GM21447 (cell line): ENCODE data around the gene STK33.
A peak's percentile ranks its signal among the peaks of the same experiment; 100 is the strongest.

Source experiments
- ATAC-seq: cut with Tn5 transposase; IDR thresholded peaks from one replicate; pipeline ENCODE4 v1.9.1; 2021; ENCODE audit not compliant: unreplicated experiment

STK33 gene

DNA sequence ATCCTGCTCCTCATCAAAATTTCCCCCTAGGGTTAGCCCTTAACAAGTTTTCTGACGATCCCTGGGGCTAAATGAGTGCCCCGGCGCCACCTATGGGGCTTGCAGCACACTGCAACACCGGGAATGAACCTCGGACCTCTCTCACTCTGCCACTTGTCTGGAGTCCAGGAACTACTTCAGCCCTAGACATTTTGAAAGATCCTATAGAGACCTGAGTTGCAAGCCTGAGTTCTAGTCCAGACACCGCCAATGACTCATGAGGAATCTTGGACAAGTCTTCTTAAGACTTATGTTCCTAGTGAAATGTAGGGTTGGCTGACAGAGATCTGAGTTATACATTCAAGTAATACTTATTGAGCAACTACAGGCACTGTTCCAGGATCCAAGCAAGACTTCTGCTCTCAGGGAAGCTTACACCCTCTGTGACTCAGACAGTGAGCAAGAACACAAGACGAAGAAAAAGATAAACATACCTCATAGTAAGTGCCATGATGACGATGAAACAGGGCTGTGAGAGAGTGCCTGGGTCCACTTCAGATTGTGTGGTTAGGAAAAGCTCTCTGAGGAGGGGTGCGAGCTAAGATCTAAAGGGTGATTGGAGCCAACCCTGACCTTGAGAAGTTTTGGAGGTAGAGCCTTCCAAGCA is 10.2 kb upstream of the STK33 start:
- ATAC-seq, result no peak

GRCh38 chr11:8603696-8604077 is 9.7 kb upstream of the STK33 start:
- no peak for ATAC-seq

DNA sequence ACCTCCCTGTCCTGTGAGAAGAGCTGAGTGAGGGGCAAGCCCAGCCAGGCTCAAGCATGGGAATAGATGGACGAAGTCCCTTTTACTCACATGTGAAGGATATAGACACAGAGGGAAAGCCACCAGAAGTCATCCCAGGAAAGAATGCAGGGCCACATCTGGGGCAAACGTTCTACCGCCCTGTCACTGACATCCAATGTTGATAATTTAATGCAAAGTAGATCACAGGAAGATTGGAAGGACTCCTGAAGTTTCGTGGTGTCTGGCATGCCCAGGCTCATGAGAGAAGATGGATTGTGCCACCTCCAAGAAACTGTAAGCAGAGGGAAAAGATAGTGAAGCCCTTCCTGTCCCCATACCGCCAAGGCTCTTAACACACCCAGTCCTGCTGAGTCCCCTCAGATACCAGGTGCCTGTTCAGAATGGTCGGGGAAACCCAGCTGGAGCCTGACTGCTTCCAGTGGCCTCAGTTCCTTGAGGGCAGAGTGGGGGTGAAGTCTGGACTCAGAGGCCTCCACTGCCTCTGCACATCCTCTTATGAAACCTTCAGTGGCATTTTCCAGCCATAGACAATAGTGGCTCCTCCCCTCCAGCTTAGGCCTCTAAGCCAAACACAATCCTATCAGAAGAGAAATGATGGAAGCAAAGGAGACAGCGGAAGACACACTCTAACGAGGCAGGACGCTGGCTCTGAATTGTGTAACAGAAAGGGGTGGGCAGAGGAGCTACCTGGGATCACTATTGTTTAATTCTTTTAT is 7.5 kb upstream of the STK33 start:
- ATAC-seq, result no peak

DNA sequence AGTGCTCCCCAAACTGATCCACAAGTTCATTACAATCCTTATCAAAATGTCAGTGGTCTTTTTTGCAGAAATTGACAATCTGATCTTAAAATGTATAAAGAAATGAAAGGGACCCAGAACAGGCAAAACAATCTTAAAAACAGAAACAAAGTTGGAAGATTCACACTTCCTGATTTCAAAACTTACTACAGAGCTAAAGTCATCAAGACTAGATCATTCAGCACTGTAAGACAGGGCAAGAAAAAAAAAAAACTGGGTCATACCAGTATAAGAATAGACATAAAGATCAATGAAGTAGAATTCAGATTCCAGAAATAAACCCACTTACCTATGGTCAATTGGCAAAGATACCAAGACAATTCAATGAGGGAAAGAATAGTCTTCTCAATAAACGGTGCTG is 4.5 kb upstream of the STK33 start:
- no peak for ATAC-seq

GRCh38 chr11:8597182-8597581 is 3.2 kb upstream of the STK33 start:
- ATAC-seq, result no peak

GRCh38 chr11:8596504-8597046 is 2.5 kb upstream of the STK33 start:
- no peak for ATAC-seq

GRCh38 chr11:8593455-8593854 is 573 bp downstream of the STK33 start:
- peak; percentile 9 for ATAC-seq

DNA sequence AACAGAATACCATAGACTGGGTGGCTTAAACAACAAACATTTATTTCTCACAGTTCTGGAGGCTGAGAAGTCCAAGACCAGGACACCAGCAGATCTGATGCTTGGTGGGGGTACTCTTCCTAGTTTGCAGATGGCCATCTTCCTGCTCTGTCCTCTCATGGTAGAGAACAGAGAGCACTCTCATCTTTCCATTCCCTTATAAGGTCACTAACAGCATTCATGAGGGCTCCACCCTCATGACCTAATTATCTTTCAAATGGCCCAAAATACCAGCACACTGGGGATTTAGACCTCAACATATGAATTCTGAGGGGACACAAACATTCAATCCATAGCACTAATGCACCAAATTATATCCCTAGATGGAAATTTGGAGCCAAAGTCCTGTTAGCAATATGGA is 6.1 kb downstream of the STK33 start:
- no peak for ATAC-seq

DNA sequence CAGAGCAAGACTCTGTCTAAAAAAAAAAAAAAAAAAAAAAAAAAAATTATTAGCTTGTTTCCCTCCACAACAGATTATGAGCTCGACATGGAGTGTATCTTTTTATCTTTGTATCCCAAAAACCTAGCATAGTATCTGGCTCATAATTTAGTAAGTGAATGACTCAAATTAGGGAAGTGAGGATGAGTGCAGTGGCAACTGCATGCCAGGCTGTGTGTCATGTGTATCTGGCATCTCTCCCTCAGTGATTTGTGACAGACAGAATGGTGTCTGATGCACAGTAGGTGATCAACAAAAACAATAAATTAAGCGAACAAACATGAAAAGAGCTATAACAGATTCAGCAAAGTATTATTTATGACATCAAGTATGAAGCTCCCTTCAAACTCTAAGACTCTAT is 7.2 kb downstream of the STK33 start:
- no peak for ATAC-seq

DNA sequence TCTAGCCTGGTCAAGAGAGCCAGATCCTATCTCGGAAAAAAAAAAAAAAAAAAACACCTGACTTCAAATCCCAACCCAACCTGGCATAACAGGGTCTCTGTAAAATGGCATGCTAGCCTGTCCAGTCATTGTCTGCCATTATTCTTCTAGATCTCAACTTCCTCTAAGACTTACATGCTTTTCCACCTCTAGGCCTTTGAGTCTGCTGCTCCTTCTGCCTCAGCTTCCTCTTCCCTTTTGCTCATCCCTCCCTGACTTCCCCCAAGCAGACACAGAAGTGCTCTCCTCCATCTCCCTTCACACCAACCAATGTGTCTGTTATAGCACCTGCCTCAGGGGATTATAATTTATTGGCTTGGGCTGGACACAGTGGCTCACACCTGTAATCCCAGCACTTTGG is 7.8 kb downstream of the STK33 start:
- ATAC-seq, result no peak

DNA sequence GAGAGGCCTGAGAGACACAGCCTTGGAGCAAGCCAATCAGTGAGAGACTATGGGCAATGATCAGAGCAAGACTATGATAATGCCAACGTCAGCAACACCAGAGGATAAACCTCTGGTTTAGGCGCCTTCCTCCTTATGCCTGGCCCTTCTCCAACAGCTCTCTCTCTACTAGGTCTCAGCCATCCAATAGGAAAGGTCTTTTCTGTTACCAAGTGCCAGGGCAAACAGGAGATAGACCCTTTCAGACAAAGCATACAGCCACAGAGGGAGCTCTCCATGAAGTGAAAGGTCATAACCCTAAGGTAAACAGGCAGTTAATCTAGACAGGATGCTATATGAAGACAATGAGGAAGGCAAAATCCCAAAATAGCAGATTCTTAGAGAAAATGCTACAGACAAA is 9.5 kb downstream of the STK33 start:
- no peak for ATAC-seq

GRCh38 chr11:8584082-8584481 is 9.9 kb downstream of the STK33 start:
- ATAC-seq, result no peak

- no peak for ATAC-seq
Observed at GRCh38 chr11:8581300-8581699, 12.7 kb downstream of the STK33 start.

DNA sequence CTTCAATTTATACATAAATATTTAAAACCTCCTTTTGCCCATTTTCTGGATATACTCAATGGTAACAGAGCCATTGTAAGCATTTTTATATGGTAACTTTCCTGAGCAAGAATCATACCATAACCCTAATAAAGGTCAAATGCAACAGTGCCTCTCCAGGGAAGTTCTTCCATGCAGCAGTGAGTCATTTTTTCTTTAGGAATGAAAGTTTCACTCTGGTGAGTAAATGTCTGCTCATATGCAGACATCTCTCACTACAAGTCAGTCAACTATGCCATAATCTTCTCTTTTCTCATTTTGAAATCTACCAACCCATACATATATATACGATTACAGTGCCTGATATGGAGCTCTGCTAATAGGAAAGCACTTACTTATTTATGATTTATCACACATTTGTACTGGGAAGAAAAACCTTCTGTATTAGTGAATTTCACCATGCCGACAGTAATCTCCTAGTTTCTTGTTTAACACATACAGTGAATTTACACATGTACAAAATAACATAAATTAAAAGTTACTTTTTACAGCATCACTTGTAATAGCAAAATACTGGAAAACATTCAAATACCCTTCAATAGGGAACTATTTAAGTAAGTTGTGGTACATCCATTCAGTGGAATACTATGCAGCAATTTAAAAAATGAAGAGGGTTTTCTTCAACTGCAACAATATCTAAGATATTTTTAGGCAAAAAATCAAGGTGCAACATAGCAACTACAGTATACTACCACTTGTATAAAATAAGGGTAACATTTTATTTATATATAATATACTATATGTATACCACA is 16.0 kb downstream of the STK33 start:
- no peak for ATAC-seq

GRCh38 chr11:8574798-8575197 is 19.2 kb downstream of the STK33 start:
- ATAC-seq, result no peak

- ATAC-seq, result no peak
Observed at GRCh38 chr11:8573777-8574176, 20.3 kb downstream of the STK33 start.

- peak; percentile 56 for ATAC-seq
Observed at GRCh38 chr11:8567602-8568198, 26.3 kb downstream of the STK33 start.

GRCh38 chr11:8566613-8567210 is 27.3 kb downstream of the STK33 start:
- ATAC-seq, result peak; percentile 64

DNA sequence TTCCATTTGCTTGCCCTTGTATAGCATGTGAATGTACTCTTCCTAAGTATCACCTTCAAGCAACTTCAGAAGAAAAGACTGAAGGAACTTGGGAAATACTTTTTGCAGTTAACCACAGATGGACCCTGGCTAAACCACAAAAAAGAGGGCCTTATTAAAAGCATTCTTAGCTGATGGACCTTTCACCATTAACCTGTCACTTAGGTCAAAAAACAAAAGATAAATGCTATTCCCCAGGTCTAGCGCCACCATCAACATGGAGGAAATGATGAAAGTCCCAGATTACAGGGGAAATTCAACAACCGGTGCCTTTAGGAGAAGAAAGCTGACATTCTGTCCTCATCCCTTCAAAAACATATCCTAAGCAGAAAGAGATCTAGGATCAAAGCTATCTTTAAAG is 29.5 kb downstream of the STK33 start:
- ATAC-seq, result no peak

DNA sequence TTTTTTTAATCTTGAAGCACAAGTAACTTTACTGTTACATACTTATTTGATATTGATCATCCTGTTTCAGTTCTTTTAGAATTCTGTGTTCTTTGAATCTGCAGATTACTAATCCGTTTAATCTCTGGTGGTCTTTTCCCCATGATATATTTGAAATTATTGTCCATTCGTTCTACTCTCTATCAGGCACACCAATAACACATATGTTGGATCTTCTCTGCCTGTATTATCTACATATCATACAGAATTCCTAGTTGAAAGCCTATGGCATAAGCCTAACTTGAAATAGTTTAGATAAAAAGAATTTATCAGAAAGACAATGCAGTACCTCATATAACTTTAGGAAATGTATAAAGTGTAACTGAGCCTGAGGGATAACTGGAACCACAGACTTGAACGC is 32.6 kb downstream of the STK33 start:
- no peak for ATAC-seq

GRCh38 chr11:8558436-8558835 is 35.6 kb downstream of the STK33 start:
- no peak for ATAC-seq
